Measurements from ENCODE around the gene ADGRD2. TPM values are rescaled to one million over a fixed set of nuclear protein-coding genes. Genes with fewer than 3 reads are reported as not detected.

The ADGRD2 gene
- total and polyA plus RNA-seq, 3 donors from 2014 or later = 0.31 to 1.5 (median 0.74) TPM

GRCh38 chr9:124514874-124515273, 64.6 kb downstream of the ADGRD2 start:
- TF ChIP-seq CTCF (IDR thresholded peaks at IDR 0.05) (no peak), POLR2A (IDR thresholded peaks at IDR 0.05) (no peak)
- WGBS, 2 donors = 60 to 72% methylated on average over 5 of the region's 5 CpGs
- no peak for DNase-seq
- H3K27ac ChIP-seq = peak overlapping the region in 1 of 2 donors; percentile 24
- no peaks in the 10 kb centered on the region for H3K27me3 ChIP-seq
- H3K36me3 ChIP-seq (ENCODE audit: low read depth, missing control alignments) = no peaks in the 10 kb centered on the region
- intact Hi-C loops (cut with DNase I; ENCODE audit: low total_unique reads) = no loop called here
- peaks cover 43% of the 10 kb centered on the region for H3K4me1 ChIP-seq
- H3K9me3 ChIP-seq = no peaks in the 10 kb centered on the region
- no peak overlapping the region for H3K4me3 ChIP-seq

- intact Hi-C loops (cut with DNase I; ENCODE audit: low total_unique reads) = no loop called here
- Histone ChIP-seq H3K4me3 (no peak overlapping the region), H3K27ac (no peak overlapping the region), H3K36me3 (ENCODE audit: low read depth, missing control alignments) (no peaks in the 10 kb centered on the region), H3K27me3 (no peaks in the 10 kb centered on the region), H3K9me3 (no peaks in the 10 kb centered on the region), H3K4me1 (peaks cover 28% of the 10 kb centered on the region)
- WGBS, 2 donors = 85 to 90% methylated on average over 5 of the region's 5 CpGs
- DNase-seq = no peak
- TF ChIP-seq POLR2A (IDR thresholded peaks at IDR 0.05) (no peak), CTCF (IDR thresholded peaks at IDR 0.05) (no peak)
Measured at GRCh38 chr9:124517600-124517999, 67.3 kb downstream of the ADGRD2 start.

- Histone ChIP-seq H3K27ac (no peak overlapping the region), H3K9me3 (no peaks in the 10 kb centered on the region), H3K4me1 (peaks cover 23% of the 10 kb centered on the region), H3K36me3 (ENCODE audit: low read depth, missing control alignments) (no peaks in the 10 kb centered on the region), H3K27me3 (no peaks in the 10 kb centered on the region), H3K4me3 (no peak overlapping the region)
- 93 to 95% methylated on average over 6 to 7 of the region's 7 CpGs for WGBS, 2 donors
- intact Hi-C loops (cut with DNase I; ENCODE audit: low total_unique reads) = no loop called here
- TF ChIP-seq CTCF (IDR thresholded peaks at IDR 0.05) (no peak), POLR2A (IDR thresholded peaks at IDR 0.05) (no peak)
- no peak for DNase-seq
Measured at GRCh38 chr9:124518116-124518515, 67.9 kb downstream of the ADGRD2 start.

GRCh38 chr9:124520206-124520596, 70.0 kb downstream of the ADGRD2 start:
- peak; percentile 60 for DNase-seq
- Histone ChIP-seq H3K9me3 (no peaks in the 10 kb centered on the region), H3K4me3 (no peak overlapping the region), H3K4me1 (peaks cover 5% of the 10 kb centered on the region), H3K36me3 (ENCODE audit: low read depth, missing control alignments) (no peaks in the 10 kb centered on the region), H3K27ac (peak overlapping the region in 1 of 2 donors; percentile 20), H3K27me3 (no peaks in the 10 kb centered on the region)
- intact Hi-C loops (cut with DNase I; ENCODE audit: low total_unique reads) = no loop called here
- 71 to 81% methylated on average over 7 of the region's 7 CpGs for WGBS, 2 donors
- no peak for TF ChIP-seq POLR2A (IDR thresholded peaks at IDR 0.05)
- no peak for TF ChIP-seq CTCF (IDR thresholded peaks at IDR 0.05)

GRCh38 chr9:124521142-124521541, 70.9 kb downstream of the ADGRD2 start:
- Histone ChIP-seq H3K27ac (peak overlapping the region; percentile 16 to 20), H3K4me3 (no peak overlapping the region), H3K36me3 (ENCODE audit: low read depth, missing control alignments) (no peaks in the 10 kb centered on the region), H3K27me3 (no peaks in the 10 kb centered on the region), H3K4me1 (no peaks in the 10 kb centered on the region), H3K9me3 (no peaks in the 10 kb centered on the region)
- WGBS, 2 donors = 96 to 100% methylated on average over 3 of the region's 3 CpGs
- no peak for DNase-seq
- TF ChIP-seq POLR2A (IDR thresholded peaks at IDR 0.05) (no peak), CTCF (IDR thresholded peaks at IDR 0.05) (no peak)
- intact Hi-C loops (cut with DNase I; ENCODE audit: low total_unique reads) = no loop called here

Measured in testis (tissue), 3 donors.